ENCODE results near the gene PPP2CA.
A peak's percentile ranks its signal among the peaks of the same experiment; 100 is the strongest.
"Not testable (repeated sequence)": the region's sequence is repeated elsewhere in the genome, so short reads cannot be mapped to it uniquely, and the experiment has no call there.

The PPP2CA gene

DNA sequence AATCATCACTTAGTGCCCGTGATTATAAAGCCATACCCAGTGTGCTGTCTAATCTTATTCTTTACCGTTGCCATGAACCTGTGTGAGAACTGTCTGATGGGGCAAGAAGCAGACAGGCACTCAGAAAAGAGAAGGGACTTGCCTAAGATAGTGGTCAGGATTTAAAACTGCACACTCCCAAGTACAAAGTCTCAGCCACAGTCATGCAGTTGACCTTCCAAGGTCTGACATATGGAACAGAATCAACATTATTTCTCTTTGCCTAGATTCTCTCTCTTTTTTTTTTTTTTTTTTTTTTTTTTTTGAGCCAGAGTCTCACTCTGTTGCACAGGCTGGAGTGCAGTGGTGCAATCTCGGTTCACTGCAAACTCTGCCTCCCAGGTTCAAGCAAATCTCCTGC, 1.9 kb upstream of the PPP2CA start:
- POLR2A ChIA-PET: interaction anchor here (3.1 kb wide), 1 partner anchor 51 kb away, joined by 15 read pairs; the partner anchor contains the start of gene SKP1
- CTCF ChIA-PET: interaction anchor here (1.2 to 1.8 kb wide), 3 partner anchors 10 to 188 kb away, joined by 4 to 7 read pairs (median 4); no protein-coding TSS in a partner anchor

DNA sequence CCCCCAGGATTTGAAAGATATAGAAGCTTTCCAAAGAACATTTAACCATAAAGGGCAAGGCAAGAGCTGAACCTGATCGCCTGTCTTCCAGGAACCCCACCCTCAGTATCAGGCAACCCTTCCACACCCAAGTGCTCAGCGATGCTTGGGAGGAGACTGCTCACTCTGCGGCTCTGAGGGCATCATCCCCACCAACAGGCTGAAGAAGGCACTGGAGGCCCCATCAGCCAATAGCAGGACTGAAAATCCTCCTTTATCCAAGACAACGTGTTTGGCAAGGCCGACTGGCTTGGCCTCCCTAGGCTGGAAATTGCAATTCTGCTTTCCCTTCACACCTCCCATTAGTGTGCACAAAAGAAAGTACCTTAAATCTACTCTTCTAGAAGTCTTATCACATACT, 1.4 kb upstream of the PPP2CA start:
- TF ChIP-seq, protein P1, sequence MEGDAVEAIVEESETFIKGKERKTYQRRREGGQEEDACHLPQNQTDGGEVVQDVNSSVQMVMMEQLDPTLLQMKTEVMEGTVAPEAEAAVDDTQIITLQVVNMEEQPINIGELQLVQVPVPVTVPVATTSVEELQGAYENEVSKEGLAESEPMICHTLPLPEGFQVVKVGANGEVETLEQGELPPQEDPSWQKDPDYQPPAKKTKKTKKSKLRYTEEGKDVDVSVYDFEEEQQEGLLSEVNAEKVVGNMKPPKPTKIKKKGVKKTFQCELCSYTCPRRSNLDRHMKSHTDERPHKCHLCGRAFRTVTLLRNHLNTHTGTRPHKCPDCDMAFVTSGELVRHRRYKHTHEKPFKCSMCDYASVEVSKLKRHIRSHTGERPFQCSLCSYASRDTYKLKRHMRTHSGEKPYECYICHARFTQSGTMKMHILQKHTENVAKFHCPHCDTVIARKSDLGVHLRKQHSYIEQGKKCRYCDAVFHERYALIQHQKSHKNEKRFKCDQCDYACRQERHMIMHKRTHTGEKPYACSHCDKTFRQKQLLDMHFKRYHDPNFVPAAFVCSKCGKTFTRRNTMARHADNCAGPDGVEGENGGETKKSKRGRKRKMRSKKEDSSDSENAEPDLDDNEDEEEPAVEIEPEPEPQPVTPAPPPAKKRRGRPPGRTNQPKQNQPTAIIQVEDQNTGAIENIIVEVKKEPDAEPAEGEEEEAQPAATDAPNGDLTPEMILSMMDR (IDR thresholded peaks at IDR 0.05; ENCODE audit: control extremely low read depth, extremely low read depth, low read depth, missing control alignments): no peak
- no peak for DNase-seq (ENCODE audit: extremely low spot score)
- CTCF ChIA-PET: interaction anchor here (1.1 to 3.1 kb wide), 4 partner anchors 13 to 360 kb away, joined by 4 to 19 read pairs (median 11); no protein-coding TSS in a partner anchor
- POLR2A ChIA-PET: interaction anchor here (0.8 to 3.1 kb wide), 2 partner anchors 15 to 51 kb away, joined by 3 to 15 read pairs; partner anchors contain the start of gene SKP1

More for the DNA sequence above, 1.9 kb upstream of the PPP2CA start:
- no peak for DNase-seq (ENCODE audit: extremely low spot score)
- TF ChIP-seq, protein P1 (IDR thresholded peaks at IDR 0.05; ENCODE audit: control extremely low read depth, extremely low read depth, low read depth, missing control alignments): no peak

DNA sequence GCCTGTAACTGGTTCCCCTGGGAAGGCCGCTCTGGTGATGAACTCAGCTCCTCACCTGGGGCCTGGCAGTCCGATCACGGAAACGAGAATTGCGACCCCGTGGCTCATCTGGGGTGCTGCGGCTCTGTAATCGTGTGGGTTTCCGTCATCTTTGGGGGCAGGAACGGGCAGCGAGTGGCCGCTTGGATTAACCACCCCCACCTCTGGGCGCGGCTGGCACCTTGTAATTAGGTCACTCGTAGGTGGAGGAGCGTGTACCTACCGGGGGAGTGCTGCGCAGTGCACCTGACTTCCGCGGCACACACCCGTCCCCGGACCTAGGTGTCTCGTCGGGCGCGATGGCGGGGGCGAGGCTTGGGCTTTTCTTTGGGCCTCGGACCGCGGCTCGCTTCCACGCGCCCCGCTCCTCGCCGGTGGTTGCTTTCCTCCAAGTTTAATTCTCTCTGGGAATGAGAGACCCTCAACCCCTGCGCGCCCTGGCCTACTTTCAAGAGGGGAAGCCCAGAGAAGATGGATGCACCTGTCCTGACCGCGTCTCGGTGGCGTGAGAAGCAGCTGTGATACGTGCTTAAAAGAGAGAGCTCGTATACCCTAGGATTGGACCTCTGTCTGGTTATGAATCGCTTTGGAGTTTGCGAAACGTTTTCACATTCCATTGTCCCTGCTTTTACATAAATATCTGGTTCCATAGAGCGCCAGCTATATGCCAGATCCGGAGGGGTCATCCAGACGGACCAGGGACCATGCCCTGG, 744 bp upstream of the PPP2CA start:
- CTCF ChIA-PET: interaction anchor here (0.8 to 3.1 kb wide), 9 partner anchors 13 to 361 kb away, joined by 3 to 24 read pairs (median 4); no protein-coding TSS in a partner anchor
- TF ChIP-seq, protein P1 (IDR thresholded peaks at IDR 0.05; ENCODE audit: control extremely low read depth, extremely low read depth, low read depth, missing control alignments): no peak
- DNase-seq (ENCODE audit: extremely low spot score): no peak
- POLR2A ChIA-PET: interaction anchor here (0.6 to 3.1 kb wide), 6 partner anchors 9 to 50 kb away, joined by 3 to 15 read pairs (median 4); partner anchors contain the start of gene SKP1

DNA sequence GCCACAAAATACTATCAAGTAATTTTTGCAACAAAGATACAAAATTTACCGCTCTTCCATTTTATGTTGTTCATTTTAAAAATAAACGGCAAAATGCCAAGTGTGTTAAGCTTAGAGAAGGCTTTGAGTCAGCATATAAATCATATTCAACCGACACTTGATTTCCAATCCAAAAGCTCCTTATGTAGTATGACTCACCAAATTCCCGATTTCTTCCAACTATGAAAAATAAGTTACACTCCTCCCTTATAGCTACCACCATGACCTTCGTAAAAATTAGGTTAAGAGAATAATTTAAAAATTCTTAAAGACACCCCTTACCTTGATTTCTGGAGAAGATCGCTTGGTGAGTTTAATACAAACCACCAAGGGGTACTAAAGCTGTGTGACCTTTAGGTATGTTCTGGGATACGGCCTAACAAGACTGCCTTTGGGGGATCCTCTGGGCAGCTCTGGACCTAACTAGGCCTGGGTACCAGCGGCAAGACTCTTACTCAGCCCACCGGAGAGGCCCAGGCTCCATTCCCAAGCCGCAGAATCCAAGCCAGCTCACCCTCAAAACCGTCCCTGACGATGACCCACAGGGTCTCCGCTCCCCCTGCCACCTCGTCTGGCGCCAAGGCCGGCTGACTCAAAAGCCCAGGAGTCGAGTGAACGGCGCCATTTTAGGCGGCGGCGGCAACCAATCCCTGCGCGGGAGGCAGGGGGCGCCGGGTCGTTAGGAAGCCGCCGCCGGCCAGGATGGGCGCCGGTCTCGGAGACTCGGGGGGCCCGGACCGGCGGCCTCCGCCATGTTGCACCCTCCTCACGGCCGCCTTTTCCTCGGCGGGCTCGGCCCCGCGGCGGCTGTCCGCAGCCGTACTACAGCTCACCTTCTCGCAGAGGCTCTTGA, 739 bp downstream of the PPP2CA start:
- peak; percentile 63 for DNase-seq (ENCODE audit: extremely low spot score)
- TF ChIP-seq, protein P1 (IDR thresholded peaks at IDR 0.05; ENCODE audit: control extremely low read depth, extremely low read depth, low read depth, missing control alignments): peak; percentile 10
- ChIA-PET CTCF (interaction anchor here (0.8 to 3.1 kb wide), 18 partner anchors 11 to 362 kb away, joined by 3 to 24 read pairs (median 4); no protein-coding TSS in a partner anchor), POLR2A (interaction anchor here (1.0 to 3.1 kb wide), 6 partner anchors 8 to 145 kb away, joined by 3 to 15 read pairs (median 4); partner anchors contain the start of gene SKP1)

DNA sequence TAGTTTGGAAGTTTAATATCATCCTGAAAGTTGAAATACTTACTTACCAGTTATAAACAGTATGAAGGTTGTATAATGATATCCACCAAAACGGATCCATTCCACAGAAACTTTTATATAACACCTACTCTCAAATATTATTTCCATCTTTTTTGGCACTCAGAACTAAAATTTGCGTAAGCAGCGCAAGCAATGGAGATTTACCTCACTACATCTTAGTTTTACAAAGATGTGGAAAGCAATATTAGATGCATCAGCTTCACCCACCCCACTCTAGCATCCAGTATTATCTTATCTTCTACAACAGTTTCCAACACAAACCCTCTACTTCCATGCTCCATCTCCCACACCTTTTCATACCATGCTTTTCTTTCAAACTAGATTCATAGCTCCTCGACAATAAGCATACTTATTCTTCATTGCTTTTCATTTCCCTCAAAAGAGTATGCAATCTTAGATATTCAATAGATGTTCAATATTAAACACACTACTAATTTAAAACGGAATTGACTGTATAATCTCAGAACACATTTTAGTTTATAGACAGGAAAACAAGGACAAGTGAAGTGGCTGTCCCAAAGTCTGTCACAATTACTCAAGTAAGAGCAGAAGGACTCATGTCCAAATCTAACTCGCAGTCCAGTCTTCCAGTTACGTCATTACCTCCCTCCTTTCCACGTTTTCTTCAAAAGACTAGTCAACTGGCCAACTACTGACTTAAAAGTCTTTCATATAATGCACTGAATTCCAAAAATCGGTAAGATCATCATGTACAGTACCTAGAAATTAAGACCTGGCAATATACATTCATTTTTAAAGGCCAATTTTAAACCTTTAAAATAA, 2.2 kb downstream of the PPP2CA start:
- POLR2A ChIA-PET: no interaction called here
- CTCF ChIA-PET: interaction anchor here (0.7 to 4.2 kb wide), 6 partner anchors 14 to 184 kb away, joined by 3 to 34 read pairs (median 9); no protein-coding TSS in a partner anchor
- no peak for DNase-seq (ENCODE audit: extremely low spot score)
- TF ChIP-seq, protein P1 (IDR thresholded peaks at IDR 0.05; ENCODE audit: control extremely low read depth, extremely low read depth, low read depth, missing control alignments): no peak

DNA sequence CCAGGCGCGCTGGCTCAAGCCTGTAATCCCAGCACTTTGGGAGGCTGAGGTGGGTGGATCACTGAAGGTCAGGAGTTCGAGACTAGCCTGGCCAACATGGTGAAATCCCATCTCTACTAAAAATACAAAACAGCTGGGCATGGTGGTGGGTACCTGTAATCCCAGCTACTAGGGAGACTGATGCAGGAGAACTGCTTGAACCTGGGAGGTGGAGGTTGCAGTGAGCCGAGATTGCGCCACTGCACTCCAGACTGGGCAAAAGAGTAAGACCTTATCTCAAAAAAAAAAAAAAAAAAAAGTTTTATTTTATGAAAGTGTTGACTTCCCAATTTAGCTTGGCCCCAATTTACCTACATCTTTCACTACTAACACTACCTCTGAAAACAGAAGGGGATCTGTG, 4.2 kb downstream of the PPP2CA start:
- POLR2A ChIA-PET: interaction anchor here (0.5 to 0.7 kb wide), 3 partner anchors 45 to 424 kb away, joined by 5 to 6 read pairs (median 6); no protein-coding TSS in a partner anchor
- CTCF ChIA-PET: interaction anchor here (1.2 to 4.2 kb wide), 5 partner anchors 9 to 182 kb away, joined by 3 to 34 read pairs (median 10); no protein-coding TSS in a partner anchor
- not testable (repeated sequence) for DNase-seq (ENCODE audit: extremely low spot score)
